Retina (tissue), 1 donor: Measurements from ENCODE around the gene RAB34.

Source experiments
- DNase-seq: peaks from one replicate; pipeline ENCODE4 v3.0.0-alpha.2; 2016

The RAB34 gene

DNA sequence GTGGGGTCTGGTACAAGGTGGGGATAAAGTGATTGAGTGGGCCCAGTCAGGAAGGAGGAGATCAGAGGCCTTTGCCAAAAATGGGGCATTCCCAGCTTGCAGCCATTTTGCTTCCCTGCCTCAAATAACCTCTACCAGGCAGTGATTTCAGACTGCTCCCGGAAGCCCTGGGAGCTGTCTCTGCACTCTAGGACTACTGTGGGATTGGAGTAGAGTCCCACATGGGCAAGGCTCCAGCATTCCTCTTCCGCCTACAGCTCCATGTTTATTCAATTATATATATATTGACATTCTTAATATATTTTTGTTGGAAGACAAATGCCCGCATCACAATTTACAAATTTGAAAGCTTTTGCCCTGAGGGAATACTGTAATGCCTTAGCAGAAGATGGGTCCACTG, 42.2 kb downstream of the RAB34 start:
- no peak for DNase-seq

GRCh38 chr17:28669918-28670317, 47.8 kb downstream of the RAB34 start:
- DNase-seq, result no peak

DNA sequence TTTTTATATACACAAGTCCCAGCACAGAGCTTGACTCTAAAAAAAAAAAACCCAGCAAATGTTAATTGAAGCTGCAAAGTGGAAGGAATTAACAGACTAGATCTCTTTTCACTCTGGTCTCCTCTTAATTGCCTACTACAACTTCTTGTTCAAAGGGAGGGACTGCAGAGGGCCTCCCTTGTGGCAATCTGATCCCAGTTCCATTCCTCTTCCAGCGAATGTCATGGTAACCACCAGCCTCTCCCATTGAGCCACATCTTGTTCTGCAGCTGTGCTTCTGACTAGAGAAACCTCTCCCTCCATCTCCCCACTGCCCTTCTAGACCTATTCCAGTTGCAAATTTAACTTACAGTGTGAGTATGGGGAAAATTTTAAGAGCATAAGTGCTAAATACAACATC, 49.8 kb downstream of the RAB34 start:
- no peak for DNase-seq

DNA sequence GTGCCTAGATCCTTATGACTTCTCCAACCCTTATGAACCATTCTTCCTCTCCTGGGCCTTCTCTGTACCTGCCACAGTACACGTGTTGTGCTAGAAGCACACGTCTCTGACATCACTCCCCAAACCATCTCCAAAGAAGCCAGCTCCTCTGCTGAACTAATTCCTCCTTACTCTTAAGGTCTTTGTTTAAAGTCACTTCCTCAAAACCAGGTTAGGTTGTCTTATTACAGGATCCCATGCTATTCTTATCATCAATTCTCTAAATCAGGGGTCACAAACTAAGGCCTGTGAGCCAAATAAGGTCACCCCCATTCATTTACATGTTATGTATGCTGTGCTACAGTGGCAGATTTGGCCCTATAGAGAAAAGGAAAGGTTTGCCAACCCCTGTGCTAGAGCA, 51.7 kb downstream of the RAB34 start:
- no peak for DNase-seq
